IPS-18a (cell line): Measurements from ENCODE around the gene ELOVL3.
"Not testable (repeated sequence)": the region's sequence is repeated elsewhere in the genome, so short reads cannot be mapped to it uniquely, and the experiment has no call there.

Experiments used
- H3K27ac ChIP-seq: one replicate; pipeline ENCODE4 v1.5.1; 2013; ENCODE audit warnings: low read length
- H3K27me3 ChIP-seq: one replicate; pipeline ENCODE4 v1.6.1; 2013; ENCODE audit warnings: mild to moderate bottlenecking, low read length; ENCODE audit not compliant: control insufficient read depth, insufficient read depth
- H3K36me3 ChIP-seq: one replicate; pipeline ENCODE4 v1.6.1; 2013; ENCODE audit warnings: low read depth, low read length; ENCODE audit not compliant: control insufficient read depth
- H3K4me1 ChIP-seq: one replicate; pipeline ENCODE4 v1.6.1; 2013; ENCODE audit warnings: low read depth, low read length; ENCODE audit not compliant: control insufficient read depth
- H3K4me3 ChIP-seq: one replicate; pipeline ENCODE4 v1.5.1; 2013; ENCODE audit warnings: low read length
- H3K9ac ChIP-seq: one replicate; pipeline ENCODE4 v1.6.1; 2013; ENCODE audit warnings: mild to moderate bottlenecking, low read length, moderate library complexity
- H3K9me3 ChIP-seq: one replicate; pipeline ENCODE4 v1.6.1; 2013; ENCODE audit warnings: low read depth, low read length; ENCODE audit not compliant: control insufficient read depth

ELOVL3 gene

DNA sequence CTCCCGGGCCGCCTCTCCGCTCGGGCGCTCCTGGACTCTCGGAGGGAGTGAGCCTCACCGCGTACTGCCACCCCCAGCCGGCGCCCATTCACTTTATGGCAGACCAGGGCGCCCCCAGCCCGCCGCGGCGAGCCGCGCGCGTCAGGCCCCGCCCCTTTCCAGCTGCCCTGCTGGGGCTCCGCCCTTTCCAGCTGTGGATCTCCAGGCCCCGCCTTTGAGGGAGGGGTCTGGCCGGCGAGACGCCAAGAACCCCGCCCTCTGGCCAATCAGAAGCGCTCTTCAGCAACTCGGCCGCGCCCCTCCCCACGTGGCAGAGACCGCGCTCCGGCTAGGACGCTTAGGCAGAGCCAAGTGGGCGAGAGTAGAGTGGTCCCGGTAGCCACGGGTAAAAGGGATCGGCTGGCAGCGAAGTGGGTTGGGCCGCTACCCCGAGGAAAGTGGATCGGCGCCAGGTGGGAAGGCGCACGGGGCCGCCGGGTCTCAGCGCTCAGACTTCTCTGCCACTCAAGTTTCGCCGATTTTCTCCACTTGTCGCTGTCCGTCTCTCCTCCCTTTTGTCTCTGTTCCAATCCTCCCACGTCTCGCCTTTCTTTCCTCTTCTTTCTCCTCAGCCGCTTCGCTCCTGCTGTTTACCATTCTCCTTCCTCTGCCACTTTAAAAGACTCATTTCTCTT lies 15.5 kb downstream of the ELOVL3 start, which contains the start of gene PITX3:
TSS of gene PITX3 (minus strand) at position 69 of the 674 bp plus-strand sequence. CDS start 9,432 bp downstream, outside the sequence.
- peak within 1 kb of the TSS; percentile 70 for H3K4me3 ChIP-seq
- H3K4me1 ChIP-seq: peaks cover 5% of the 10 kb centered on the region
- peaks cover 70% of the 10 kb centered on the region for H3K27me3 ChIP-seq
- H3K9ac ChIP-seq: peak within 1 kb of the TSS; percentile 38
- no peaks in the 10 kb centered on the region for H3K9me3 ChIP-seq
- H3K27ac ChIP-seq: no peak within 1 kb of the TSS
- no peaks in the 10 kb centered on the region for H3K36me3 ChIP-seq

DNA sequence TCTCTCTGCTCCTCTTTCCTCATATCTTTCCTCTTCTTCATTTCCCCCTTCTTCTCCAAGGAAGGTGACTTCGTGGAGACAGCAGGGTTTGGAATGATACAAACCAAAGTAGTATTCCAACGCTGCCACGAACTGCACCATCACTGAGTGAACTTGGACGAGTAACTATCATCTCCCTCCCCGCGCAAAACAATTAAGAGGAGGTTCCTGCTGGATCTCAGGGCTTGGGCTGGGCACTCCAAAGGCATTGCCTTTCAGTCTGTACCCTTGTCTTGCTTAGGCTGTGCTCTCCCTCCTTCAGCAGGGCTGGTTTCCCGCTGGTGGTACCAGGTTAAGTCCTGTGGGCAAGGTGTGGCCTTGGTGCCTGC lies 16.0 kb downstream of the ELOVL3 start:
- Histone ChIP-seq H3K9me3 (no peaks in the 10 kb centered on the region), H3K4me1 (peaks cover 8% of the 10 kb centered on the region), H3K4me3 (peak overlapping the region; percentile 70), H3K36me3 (no peaks in the 10 kb centered on the region), H3K27me3 (peaks cover 65% of the 10 kb centered on the region), H3K9ac (peak overlapping the region; percentile 38), H3K27ac (no peak overlapping the region)

DNA sequence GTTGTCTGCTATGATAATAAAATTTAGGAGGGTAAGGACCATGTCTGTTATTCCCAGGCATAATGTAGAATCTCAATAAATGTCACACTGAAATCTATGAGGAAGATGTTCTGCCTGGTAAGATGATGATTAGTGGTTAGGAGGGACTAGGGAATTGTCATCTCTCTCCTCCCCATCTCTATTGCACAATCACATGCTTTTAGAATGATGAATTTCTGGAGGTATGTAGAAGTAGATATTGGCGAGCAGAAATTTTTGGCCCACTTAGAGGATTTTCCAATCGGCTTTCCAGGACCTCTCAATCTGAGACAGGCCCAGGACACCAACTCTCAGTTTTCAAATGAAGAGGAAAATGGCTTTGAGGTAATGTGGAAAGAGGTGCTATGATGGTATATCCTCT lies 17.2 kb downstream of the ELOVL3 start:
- H3K4me3 ChIP-seq: no peak overlapping the region
- no peaks in the 10 kb centered on the region for H3K9me3 ChIP-seq
- peaks cover 53% of the 10 kb centered on the region for H3K27me3 ChIP-seq
- no peak overlapping the region for H3K27ac ChIP-seq
- H3K9ac ChIP-seq: no peak overlapping the region
- H3K4me1 ChIP-seq: peaks cover 8% of the 10 kb centered on the region
- H3K36me3 ChIP-seq: no peaks in the 10 kb centered on the region

DNA sequence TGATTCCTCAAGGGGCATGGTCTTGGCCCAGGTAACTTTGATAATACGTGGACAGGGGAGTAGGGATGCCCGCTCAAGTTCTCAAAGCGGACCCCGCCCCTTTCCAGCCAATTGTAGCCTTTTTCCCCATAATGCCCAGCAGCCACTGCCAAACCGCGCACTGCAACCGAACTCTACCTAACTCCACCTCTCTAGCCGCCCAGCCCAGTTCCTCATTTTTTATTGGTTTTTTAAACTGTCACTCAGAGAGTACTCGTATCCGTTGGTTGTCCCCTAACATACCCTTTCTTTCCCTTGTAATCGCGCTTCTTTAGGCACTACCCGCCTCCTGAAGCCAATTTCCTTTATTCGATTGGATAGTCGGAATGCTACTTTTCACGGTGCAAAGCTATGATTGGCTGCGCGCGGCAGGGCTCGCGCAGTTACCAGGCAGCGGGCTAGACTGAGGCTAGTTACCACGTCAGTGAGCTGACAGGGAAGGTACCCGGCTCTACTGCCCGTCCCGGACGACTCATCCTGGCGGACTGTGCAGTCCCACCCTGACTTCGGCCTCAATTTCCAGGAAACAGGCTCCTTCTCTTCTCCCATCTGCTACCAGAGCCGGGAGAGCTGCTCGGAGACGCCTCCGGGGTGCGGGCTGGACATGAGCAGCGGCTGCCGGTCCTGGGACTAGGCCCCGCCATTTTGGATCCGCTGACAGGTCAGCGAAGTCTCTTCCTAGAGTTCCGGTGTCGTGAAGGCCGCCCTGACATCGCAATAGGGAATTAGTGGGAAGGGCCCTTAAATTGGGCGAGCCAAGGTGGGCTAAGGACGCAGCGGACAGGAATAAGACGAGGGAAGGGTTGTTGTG lies 19.2 kb downstream of the ELOVL3 start, which contains the start of gene GBF1:
TSS of gene GBF1 (plus strand) at position 451 of the 850 bp plus-strand sequence. CDS start 13,407 bp downstream, outside the sequence.
- peaks cover 33% of the 10 kb centered on the region for H3K27me3 ChIP-seq
- peak within 1 kb of the TSS; percentile 97 for H3K4me3 ChIP-seq
- H3K27ac ChIP-seq: peak within 1 kb of the TSS; percentile 42
- peak within 1 kb of the TSS; percentile 63 for H3K9ac ChIP-seq
- no peaks in the 10 kb centered on the region for H3K9me3 ChIP-seq
- H3K4me1 ChIP-seq: peaks cover 8% of the 10 kb centered on the region
- no peaks in the 10 kb centered on the region for H3K36me3 ChIP-seq

DNA sequence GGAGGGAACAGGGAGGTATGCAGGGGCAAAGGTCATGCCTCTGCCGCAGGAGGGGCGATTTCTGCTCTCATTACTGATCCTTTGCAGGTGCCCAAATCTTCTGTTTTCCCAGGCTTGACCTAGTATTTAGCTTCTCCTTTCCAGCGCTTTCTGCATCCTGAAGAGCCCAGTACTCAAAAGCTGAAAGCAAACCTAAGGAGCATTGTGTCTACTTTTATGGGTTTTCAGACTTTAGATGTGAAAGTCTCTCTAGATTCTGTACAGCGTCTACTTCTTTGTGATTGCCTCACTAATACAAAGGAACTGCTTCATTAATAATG lies 19.8 kb downstream of the ELOVL3 start:
- Histone ChIP-seq H3K27me3 (peaks cover 27% of the 10 kb centered on the region), H3K27ac (no peak overlapping the region), H3K9ac (peak overlapping the region; percentile 63), H3K9me3 (no peaks in the 10 kb centered on the region), H3K36me3 (no peaks in the 10 kb centered on the region), H3K4me3 (peak overlapping the region; percentile 97), H3K4me1 (peaks cover 8% of the 10 kb centered on the region)

DNA sequence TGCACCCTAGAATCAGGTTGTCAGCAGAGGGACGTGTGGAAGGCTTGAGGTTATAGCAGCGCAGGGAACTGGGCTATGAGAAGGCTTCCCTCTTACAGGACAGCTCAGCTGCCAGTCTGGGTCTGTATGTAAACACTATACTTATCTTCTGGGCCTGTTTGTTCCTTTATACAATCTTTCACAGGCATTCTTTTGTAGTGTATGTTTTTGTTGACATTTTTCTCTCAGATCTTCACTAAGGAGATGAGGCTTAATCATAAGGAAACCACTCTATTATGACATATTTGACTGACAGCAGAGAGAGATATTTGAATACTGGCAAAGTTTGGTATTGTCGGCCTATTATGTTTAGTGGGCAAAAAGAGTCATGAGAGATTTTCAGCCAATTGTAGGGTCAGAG lies 20.2 kb downstream of the ELOVL3 start:
- peaks cover 23% of the 10 kb centered on the region for H3K27me3 ChIP-seq
- peak overlapping the region; percentile 97 for H3K4me3 ChIP-seq
- H3K9me3 ChIP-seq: no peaks in the 10 kb centered on the region
- peaks cover 8% of the 10 kb centered on the region for H3K4me1 ChIP-seq
- no peak overlapping the region for H3K27ac ChIP-seq
- peak overlapping the region; percentile 63 for H3K9ac ChIP-seq
- H3K36me3 ChIP-seq: no peaks in the 10 kb centered on the region

DNA sequence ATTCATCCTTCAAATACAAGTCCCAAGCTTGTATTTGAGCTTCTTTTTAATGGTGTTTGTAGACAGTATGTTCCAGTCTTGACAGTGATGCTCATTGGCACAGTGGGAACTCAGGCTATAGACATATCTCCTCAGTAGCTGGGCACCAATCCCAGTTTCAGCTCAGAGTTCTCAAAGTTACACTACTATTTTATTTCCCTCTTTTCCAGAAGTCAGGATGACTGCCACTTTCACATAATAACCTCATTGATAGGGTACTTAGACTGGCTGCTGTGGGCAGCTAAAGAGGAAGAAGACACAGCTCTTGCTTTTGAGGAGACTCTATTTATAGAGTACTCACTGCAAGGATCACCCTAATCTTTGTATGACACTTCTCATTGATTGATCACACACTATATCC lies 21.6 kb downstream of the ELOVL3 start:
- Histone ChIP-seq H3K9me3 (no peaks in the 10 kb centered on the region), H3K9ac (no peak overlapping the region)

DNA sequence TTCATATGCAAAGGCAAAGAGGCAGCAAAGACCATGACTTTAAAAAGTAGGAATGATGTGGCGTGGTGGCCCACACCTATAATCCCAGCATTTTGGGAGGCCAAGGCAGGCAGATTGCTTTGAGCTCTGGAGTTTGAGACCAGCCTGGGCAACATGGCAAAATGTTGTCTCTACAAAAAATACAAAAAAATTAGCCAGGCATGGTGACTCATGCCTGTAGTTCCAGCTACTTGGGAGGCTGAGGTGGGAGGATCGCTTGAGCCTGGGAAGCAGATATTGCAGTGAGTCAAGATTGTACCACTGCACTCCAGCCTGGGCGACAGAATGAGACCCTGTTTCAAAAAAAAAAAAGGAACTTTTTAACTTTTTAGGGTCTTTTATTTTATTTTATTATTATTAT lies 26.4 kb downstream of the ELOVL3 start:
- H3K36me3 ChIP-seq: not testable (repeated sequence)

More for the DNA sequence above, 21.6 kb downstream of the ELOVL3 start:
- H3K27ac ChIP-seq: no peak overlapping the region
- no peaks in the 10 kb centered on the region for H3K36me3 ChIP-seq
- H3K4me3 ChIP-seq: no peak overlapping the region
- H3K27me3 ChIP-seq: peaks cover 9% of the 10 kb centered on the region
- H3K4me1 ChIP-seq: peaks cover 8% of the 10 kb centered on the region

DNA sequence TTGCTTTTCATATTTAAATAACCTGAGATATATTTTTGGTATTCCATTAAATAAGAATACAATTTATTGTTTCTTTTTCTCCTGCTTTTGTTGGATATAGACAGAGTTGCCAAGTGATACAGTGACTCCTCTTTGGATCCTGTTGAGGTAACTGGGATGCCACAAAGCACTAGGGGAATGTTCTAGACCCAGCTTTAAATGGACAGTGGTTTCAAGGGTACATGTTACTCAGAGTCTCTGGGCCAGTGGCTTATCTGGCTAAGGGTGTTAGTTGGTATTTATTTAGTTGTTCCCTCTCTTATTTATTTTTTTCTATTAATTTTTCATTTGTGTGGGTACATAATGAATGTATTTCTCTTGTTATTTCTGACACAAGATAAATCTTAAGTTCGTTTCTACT lies 28.3 kb downstream of the ELOVL3 start:
- Histone ChIP-seq H3K36me3 (peaks cover under 1% of the 10 kb centered on the region), H3K9ac (no peak overlapping the region), H3K27me3 (no peaks in the 10 kb centered on the region), H3K9me3 (no peaks in the 10 kb centered on the region), H3K4me3 (no peak overlapping the region), H3K27ac (no peak overlapping the region), H3K4me1 (no peaks in the 10 kb centered on the region)

More for the DNA sequence above, 26.4 kb downstream of the ELOVL3 start:
- H3K27ac ChIP-seq, H3K27me3 ChIP-seq, H3K4me1 ChIP-seq, H3K9ac ChIP-seq, H3K4me3 ChIP-seq, H3K9me3 ChIP-seq: not testable (repeated sequence)

DNA sequence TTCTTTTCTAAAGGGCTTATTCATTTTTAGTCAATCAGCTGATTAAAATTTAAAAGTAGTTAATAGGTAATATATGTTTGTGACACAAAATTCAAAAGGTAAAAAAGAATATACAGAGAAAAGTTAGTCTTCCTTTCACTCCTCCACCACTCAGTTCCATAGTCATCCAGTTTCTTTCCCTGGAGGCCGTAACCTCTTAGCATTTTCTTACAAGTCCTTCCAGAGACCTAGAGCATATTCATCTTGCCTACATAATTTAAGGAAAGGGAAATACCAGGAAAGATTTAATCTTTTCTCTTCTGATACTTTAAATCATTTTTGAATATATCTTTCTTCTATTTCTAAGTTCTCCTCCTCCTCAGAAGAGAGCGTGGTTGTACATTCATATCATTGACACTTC lies 29.3 kb downstream of the ELOVL3 start:
- Histone ChIP-seq H3K27ac (no peak overlapping the region), H3K9me3 (no peaks in the 10 kb centered on the region), H3K9ac (no peak overlapping the region), H3K4me1 (no peaks in the 10 kb centered on the region), H3K36me3 (peaks cover 6% of the 10 kb centered on the region), H3K4me3 (no peak overlapping the region), H3K27me3 (no peaks in the 10 kb centered on the region)

DNA sequence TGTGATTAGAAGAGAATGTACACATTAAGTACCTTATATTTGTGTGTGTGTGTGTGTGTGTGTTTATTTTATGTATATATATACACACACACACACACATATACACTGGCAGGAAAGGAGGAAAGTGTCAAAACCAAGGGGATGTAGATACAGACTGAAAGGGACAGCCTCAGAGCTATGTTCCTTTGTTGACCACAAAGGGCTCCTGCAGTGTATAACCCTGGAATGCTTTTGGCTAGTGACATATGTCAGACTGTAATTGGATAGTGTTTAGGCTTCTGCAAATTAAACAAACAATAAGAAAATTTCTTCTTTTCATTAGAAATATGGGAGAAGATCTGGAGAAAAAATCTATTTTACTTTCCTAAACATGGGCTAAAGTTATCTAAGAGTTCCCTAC lies 35.1 kb downstream of the ELOVL3 start:
- Histone ChIP-seq H3K9me3 (no peaks in the 10 kb centered on the region), H3K4me1 (no peaks in the 10 kb centered on the region), H3K4me3 (no peak overlapping the region), H3K27me3 (no peaks in the 10 kb centered on the region), H3K36me3 (peaks cover 18% of the 10 kb centered on the region), H3K9ac (no peak overlapping the region), H3K27ac (no peak overlapping the region)
